Measurements from ENCODE around the gene PPIF.

GRCh38 chr10:79383974-79384606 is 36.8 kb downstream of the PPIF start:
- no peak for TF ChIP-seq TARDBP (IDR thresholded peaks at IDR 0.05)
- TF ChIP-seq PKNOX1 (IDR thresholded peaks at IDR 0.05): no peak
- no peak for TF ChIP-seq ZNF384 (IDR thresholded peaks at IDR 0.05)
- no peak for TF ChIP-seq CTBP1 (IDR thresholded peaks at IDR 0.05; ENCODE audit: borderline replicate concordance)
- no peak for TF ChIP-seq ELF4 (IDR thresholded peaks at IDR 0.05)
